ENCODE measurements around the gene ANKRD63. TPM values are rescaled to one million over a fixed set of nuclear protein-coding genes. Genes with fewer than 3 reads are reported as not detected.
A peak's percentile ranks its signal among the peaks of the same experiment; 100 is the strongest.

ANKRD63 gene
- total and polyA plus RNA-seq, 10 of the 15 experiments (the other 5 are each of a cell fraction or from before 2014, with no cell fraction given) = not detected

DNA sequence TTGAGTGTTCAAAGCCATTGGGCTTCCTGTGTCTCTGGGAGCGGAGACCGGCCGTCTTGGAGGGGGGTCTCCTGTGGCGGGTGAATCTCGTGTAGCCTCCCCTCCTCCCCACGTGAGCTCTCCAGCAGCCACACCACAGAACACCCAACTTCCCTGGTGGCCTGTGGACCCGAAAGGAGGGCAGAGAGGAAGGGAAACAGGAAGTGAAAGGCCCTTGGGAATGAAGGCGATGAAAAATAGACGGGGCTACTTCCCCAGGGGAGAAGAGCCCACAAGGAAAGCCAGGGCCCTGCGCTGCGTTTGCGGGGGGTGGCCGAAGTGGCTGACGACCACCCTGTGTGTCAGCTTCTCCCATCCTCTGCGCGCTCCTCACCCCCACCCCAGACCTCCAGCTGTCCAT is 5.4 kb downstream of the ANKRD63 start (continued):
- no peak for TF ChIP-seq SUZ12 (IDR thresholded peaks at IDR 0.05; ENCODE audit: unreplicated experiment)
- TF ChIP-seq ETV6 (conservative IDR thresholded peaks at IDR 0.05 in 1 of 2, IDR thresholded peaks at IDR 0.05 in 1 of 2; ENCODE audit: borderline replicate concordance in 1 of 2, low read depth in 1 of 2) = no peak
- no peak for TF ChIP-seq STAT3 (IDR thresholded peaks at IDR 0.05; ENCODE audit: low read depth, low read length)
- no peak for TF ChIP-seq ZNF207 (IDR thresholded peaks at IDR 0.05; ENCODE audit: borderline replicate concordance)
- TF ChIP-seq RFX5 (IDR thresholded peaks at IDR 0.05; ENCODE audit: low read depth, low read length) = no peak
- no peak for TF ChIP-seq MTA3 (IDR thresholded peaks at IDR 0.05; ENCODE audit: borderline replicate concordance, low read length)
- TF ChIP-seq POLR2AphosphoS5 (IDR thresholded peaks at IDR 0.05; ENCODE audit: low read length) = no peak
- TF ChIP-seq, protein P1, sequence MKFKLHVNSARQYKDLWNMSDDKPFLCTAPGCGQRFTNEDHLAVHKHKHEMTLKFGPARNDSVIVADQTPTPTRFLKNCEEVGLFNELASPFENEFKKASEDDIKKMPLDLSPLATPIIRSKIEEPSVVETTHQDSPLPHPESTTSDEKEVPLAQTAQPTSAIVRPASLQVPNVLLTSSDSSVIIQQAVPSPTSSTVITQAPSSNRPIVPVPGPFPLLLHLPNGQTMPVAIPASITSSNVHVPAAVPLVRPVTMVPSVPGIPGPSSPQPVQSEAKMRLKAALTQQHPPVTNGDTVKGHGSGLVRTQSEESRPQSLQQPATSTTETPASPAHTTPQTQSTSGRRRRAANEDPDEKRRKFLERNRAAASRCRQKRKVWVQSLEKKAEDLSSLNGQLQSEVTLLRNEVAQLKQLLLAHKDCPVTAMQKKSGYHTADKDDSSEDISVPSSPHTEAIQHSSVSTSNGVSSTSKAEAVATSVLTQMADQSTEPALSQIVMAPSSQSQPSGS (IDR thresholded peaks at IDR 0.05; ENCODE audit: low read length) = no peak
- TF ChIP-seq SRF (IDR thresholded peaks at IDR 0.05; ENCODE audit: low read depth in 2 of 2, low read length in 2 of 2) = no peak
- no peak for TF ChIP-seq SMAD5 (IDR thresholded peaks at IDR 0.05; ENCODE audit: low read depth)
- TF ChIP-seq, protein P2, sequence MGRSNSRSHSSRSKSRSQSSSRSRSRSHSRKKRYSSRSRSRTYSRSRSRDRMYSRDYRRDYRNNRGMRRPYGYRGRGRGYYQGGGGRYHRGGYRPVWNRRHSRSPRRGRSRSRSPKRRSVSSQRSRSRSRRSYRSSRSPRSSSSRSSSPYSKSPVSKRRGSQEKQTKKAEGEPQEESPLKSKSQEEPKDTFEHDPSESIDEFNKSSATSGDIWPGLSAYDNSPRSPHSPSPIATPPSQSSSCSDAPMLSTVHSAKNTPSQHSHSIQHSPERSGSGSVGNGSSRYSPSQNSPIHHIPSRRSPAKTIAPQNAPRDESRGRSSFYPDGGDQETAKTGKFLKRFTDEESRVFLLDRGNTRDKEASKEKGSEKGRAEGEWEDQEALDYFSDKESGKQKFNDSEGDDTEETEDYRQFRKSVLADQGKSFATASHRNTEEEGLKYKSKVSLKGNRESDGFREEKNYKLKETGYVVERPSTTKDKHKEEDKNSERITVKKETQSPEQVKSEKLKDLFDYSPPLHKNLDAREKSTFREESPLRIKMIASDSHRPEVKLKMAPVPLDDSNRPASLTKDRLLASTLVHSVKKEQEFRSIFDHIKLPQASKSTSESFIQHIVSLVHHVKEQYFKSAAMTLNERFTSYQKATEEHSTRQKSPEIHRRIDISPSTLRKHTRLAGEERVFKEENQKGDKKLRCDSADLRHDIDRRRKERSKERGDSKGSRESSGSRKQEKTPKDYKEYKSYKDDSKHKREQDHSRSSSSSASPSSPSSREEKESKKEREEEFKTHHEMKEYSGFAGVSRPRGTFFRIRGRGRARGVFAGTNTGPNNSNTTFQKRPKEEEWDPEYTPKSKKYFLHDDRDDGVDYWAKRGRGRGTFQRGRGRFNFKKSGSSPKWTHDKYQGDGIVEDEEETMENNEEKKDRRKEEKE (IDR thresholded peaks at IDR 0.05) = no peak
- TF ChIP-seq MXI1 (IDR thresholded peaks at IDR 0.05; ENCODE audit: low read depth, low read length) = no peak
- TF ChIP-seq DPF2 (IDR thresholded peaks at IDR 0.05) = peak; percentile 27
- TF ChIP-seq SREBF1 (IDR thresholded peaks at IDR 0.05; ENCODE audit: low read length) = no peak
- no peak for TF ChIP-seq EP300 (IDR thresholded peaks at IDR 0.05; ENCODE audit: borderline replicate concordance in 1 of 2, control insufficient read depth in 1 of 2, low read depth in 2 of 2, low read length in 2 of 2)
- TF ChIP-seq NR2C1 (IDR thresholded peaks at IDR 0.05) = no peak
- TF ChIP-seq POLR2A (IDR thresholded peaks at IDR 0.05; ENCODE audit: low read depth, low read length) = no peak
- TF ChIP-seq TBL1XR1 (IDR thresholded peaks at IDR 0.05; ENCODE audit: low read depth, low read length) = no peak
- TF ChIP-seq, protein P3, sequence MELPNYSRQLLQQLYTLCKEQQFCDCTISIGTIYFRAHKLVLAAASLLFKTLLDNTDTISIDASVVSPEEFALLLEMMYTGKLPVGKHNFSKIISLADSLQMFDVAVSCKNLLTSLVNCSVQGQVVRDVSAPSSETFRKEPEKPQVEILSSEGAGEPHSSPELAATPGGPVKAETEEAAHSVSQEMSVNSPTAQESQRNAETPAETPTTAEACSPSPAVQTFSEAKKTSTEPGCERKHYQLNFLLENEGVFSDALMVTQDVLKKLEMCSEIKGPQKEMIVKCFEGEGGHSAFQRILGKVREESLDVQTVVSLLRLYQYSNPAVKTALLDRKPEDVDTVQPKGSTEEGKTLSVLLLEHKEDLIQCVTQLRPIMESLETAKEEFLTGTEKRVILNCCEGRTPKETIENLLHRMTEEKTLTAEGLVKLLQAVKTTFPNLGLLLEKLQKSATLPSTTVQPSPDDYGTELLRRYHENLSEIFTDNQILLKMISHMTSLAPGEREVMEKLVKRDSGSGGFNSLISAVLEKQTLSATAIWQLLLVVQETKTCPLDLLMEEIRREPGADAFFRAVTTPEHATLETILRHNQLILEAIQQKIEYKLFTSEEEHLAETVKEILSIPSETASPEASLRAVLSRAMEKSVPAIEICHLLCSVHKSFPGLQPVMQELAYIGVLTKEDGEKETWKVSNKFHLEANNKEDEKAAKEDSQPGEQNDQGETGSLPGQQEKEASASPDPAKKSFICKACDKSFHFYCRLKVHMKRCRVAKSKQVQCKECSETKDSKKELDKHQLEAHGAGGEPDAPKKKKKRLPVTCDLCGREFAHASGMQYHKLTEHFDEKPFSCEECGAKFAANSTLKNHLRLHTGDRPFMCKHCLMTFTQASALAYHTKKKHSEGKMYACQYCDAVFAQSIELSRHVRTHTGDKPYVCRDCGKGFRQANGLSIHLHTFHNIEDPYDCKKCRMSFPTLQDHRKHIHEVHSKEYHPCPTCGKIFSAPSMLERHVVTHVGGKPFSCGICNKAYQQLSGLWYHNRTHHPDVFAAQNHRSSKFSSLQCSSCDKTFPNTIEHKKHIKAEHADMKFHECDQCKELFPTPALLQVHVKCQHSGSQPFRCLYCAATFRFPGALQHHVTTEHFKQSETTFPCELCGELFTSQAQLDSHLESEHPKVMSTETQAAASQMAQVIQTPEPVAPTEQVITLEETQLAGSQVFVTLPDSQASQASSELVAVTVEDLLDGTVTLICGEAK (IDR thresholded peaks at IDR 0.05; ENCODE audit: borderline replicate concordance) = no peak
- TF ChIP-seq SPI1 (IDR thresholded peaks at IDR 0.05; ENCODE audit: borderline replicate concordance, insufficient read depth, low read depth, low read length) = peak; percentile 76; the same call in 1 of the 2 replicates
- TF ChIP-seq, protein P4, sequence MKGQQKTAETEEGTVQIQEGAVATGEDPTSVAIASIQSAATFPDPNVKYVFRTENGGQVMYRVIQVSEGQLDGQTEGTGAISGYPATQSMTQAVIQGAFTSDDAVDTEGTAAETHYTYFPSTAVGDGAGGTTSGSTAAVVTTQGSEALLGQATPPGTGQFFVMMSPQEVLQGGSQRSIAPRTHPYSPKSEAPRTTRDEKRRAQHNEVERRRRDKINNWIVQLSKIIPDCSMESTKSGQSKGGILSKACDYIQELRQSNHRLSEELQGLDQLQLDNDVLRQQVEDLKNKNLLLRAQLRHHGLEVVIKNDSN (IDR thresholded peaks at IDR 0.05; ENCODE audit: borderline replicate concordance, extremely low read length, insufficient read depth, low read depth, low read length) = no peak

All from GM12878 (cell line).